Stimulated activated CD4-positive, alpha-beta T cell treated with anti-CD3 and anti-CD28 coated beads, TNF-alpha, amount 100 ng/mL, for 1 hour (primary cell): ENCODE results near the gene RBM20.
"Not testable (repeated sequence)": the region's sequence is repeated elsewhere in the genome, so short reads cannot be mapped to it uniquely, and the experiment has no call there.

Experiments used
- DNase-seq, 3 donors: peaks; one replicate each; pipeline ENCODE4 v3.0.0-alpha.2; 2020; ENCODE audit warnings: low read depth in 3 of 3, low spot score in 1 of 3

Gene RBM20

GRCh38 chr10:110643653-110644597 is at the start of gene RBM20:
RBM20 (plus strand) TSS chr10:110644336; CDS start chr10:110644455, 119 bp downstream.
- peak in 1 of 3 donors; percentile 16 for DNase-seq

GRCh38 chr10:110597476-110597875 is 46.7 kb upstream of the RBM20 start:
- DNase-seq: no peak

- no peak for DNase-seq
Observed at GRCh38 chr10:110600487-110601101, 43.5 kb upstream of the RBM20 start.

GRCh38 chr10:110601581-110601980 is 42.6 kb upstream of the RBM20 start:
- no peak for DNase-seq

- DNase-seq: no peak
Observed at GRCh38 chr10:110608087-110608486, 36.0 kb upstream of the RBM20 start.

- no peak for DNase-seq
Observed at GRCh38 chr10:110609605-110610004, 34.5 kb upstream of the RBM20 start.

- DNase-seq: peak in 2 of 3 donors; percentile 7 to 18
Observed at GRCh38 chr10:110610308-110610774, 33.8 kb upstream of the RBM20 start.

- DNase-seq: not testable (repeated sequence)
Observed at GRCh38 chr10:110610781-110611180, 33.4 kb upstream of the RBM20 start.

GRCh38 chr10:110612087-110612486 is 32.0 kb upstream of the RBM20 start:
- DNase-seq: no peak

- DNase-seq: no peak
Observed at GRCh38 chr10:110612629-110613028, 31.5 kb upstream of the RBM20 start.

GRCh38 chr10:110613341-110613995 is 30.7 kb upstream of the RBM20 start:
- no peak for DNase-seq

GRCh38 chr10:110613996-110614495 is 30.1 kb upstream of the RBM20 start:
- no peak for DNase-seq

- no peak for DNase-seq
Observed at GRCh38 chr10:110615057-110615747, 28.9 kb upstream of the RBM20 start.

GRCh38 chr10:110616493-110617033 is 27.6 kb upstream of the RBM20 start:
- DNase-seq: no peak

GRCh38 chr10:110617425-110618229 is 26.5 kb upstream of the RBM20 start:
- no peak for DNase-seq

GRCh38 chr10:110618230-110618610 is 25.9 kb upstream of the RBM20 start:
- no peak for DNase-seq

- no peak for DNase-seq
Observed at GRCh38 chr10:110619514-110620397, 24.4 kb upstream of the RBM20 start.

GRCh38 chr10:110620398-110620719 is 23.8 kb upstream of the RBM20 start:
- DNase-seq: no peak

GRCh38 chr10:110623316-110623715 is 20.8 kb upstream of the RBM20 start:
- not testable (repeated sequence) for DNase-seq
